Measurements from ENCODE around the gene ANKRD13A. TPM values are rescaled to one million over a fixed set of nuclear protein-coding genes. Genes with fewer than 3 reads are reported as not detected.
A peak's percentile ranks its signal among the peaks of the same experiment; 100 is the strongest.

The ANKRD13A gene
- total and polyA plus RNA-seq, 2 of the 13 experiments (the other 11 are each of a cell fraction or from before 2014, with no cell fraction given): 34.1 to 41.6 TPM

DNA sequence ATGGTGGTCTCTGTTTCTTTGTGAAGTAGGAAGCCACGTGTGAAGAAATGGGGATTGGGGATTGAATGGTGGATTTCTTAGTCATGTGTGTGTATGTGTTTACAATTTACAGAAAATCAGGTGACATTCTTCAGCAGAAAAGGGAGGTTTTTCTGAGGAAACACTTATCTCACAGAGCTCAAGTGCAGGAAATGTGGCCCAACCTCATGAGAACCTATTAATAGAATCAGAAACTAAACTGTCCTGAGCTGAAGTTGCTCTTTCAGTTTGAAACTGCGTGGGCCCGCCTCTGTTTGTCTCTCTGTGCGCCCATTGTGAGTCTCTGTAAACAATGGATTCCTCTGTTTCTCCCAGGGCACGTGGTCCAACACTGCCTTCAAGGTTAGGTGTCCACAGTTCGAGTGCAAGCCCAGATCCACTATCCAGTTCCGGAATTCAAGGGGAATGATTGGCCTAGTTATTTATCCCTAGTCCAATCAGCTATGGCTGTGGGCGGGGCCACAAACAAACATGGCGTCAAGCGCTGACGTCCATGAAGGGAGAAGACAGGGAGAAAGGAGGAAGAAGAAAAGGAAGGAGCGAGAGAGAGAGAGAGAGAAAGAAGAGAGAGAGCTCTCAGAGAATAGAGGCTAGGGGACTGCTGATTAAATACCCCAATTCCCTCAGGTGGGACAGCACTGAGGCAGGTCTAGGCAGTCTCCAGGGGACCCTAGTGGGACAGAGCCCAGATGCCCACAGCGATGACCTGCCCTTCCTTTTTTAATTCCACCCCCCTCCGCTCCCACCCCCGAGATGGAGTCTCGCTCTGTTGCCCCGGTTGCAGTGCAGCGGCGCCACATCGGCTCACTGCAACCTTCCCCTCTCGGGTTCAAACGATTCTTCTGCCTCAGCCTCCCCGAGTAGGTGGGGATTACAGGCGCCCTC is 80.5 kb downstream of the ANKRD13A start (continued):
- TF ChIP-seq, protein P1, sequence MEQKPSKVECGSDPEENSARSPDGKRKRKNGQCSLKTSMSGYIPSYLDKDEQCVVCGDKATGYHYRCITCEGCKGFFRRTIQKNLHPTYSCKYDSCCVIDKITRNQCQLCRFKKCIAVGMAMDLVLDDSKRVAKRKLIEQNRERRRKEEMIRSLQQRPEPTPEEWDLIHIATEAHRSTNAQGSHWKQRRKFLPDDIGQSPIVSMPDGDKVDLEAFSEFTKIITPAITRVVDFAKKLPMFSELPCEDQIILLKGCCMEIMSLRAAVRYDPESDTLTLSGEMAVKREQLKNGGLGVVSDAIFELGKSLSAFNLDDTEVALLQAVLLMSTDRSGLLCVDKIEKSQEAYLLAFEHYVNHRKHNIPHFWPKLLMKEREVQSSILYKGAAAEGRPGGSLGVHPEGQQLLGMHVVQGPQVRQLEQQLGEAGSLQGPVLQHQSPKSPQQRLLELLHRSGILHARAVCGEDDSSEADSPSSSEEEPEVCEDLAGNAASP (CRISPR knock-in tag; IDR thresholded peaks at IDR 0.05; ENCODE audit: borderline replicate concordance): 0 out of 2 replicates have a peak, but pooled peaks have one; percentile 36
- peak; percentile 15; the same call in 1 of the 2 replicates for TF ChIP-seq RXRA (CRISPR knock-in tag; IDR thresholded peaks at IDR 0.05)
- no peak for TF ChIP-seq CENPX (CRISPR knock-in tag; IDR thresholded peaks at IDR 0.05)
- peak; percentile 49; the same call in 1 of the 2 replicates for TF ChIP-seq MIER3 (CRISPR knock-in tag; IDR thresholded peaks at IDR 0.05; ENCODE audit: borderline replicate concordance)
- TF ChIP-seq SAFB2 (CRISPR knock-in tag; IDR thresholded peaks at IDR 0.05; ENCODE audit: borderline replicate concordance, low read depth): no peak
- TF ChIP-seq, protein P2, sequence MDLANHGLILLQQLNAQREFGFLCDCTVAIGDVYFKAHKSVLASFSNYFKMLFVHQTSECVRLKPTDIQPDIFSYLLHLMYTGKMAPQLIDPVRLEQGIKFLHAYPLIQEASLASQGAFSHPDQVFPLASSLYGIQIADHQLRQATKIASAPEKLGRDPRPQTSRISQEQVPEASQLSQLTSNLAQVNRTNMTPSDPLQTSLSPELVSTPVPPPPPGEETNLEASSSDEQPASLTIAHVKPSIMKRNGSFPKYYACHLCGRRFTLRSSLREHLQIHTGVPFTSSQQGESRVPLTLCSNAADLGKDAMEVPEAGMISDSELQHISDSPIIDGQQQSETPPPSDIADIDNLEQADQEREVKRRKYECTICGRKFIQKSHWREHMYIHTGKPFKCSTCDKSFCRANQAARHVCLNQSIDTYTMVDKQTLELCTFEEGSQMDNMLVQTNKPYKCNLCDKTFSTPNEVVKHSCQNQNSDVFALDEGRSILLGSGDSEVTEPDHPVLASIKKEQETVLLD (CRISPR knock-in tag; IDR thresholded peaks at IDR 0.05; ENCODE audit: low read depth): no peak
- no peak for TF ChIP-seq ZNF383 (CRISPR knock-in tag; IDR thresholded peaks at IDR 0.05; ENCODE audit: borderline replicate concordance)
- TF ChIP-seq, protein P3, sequence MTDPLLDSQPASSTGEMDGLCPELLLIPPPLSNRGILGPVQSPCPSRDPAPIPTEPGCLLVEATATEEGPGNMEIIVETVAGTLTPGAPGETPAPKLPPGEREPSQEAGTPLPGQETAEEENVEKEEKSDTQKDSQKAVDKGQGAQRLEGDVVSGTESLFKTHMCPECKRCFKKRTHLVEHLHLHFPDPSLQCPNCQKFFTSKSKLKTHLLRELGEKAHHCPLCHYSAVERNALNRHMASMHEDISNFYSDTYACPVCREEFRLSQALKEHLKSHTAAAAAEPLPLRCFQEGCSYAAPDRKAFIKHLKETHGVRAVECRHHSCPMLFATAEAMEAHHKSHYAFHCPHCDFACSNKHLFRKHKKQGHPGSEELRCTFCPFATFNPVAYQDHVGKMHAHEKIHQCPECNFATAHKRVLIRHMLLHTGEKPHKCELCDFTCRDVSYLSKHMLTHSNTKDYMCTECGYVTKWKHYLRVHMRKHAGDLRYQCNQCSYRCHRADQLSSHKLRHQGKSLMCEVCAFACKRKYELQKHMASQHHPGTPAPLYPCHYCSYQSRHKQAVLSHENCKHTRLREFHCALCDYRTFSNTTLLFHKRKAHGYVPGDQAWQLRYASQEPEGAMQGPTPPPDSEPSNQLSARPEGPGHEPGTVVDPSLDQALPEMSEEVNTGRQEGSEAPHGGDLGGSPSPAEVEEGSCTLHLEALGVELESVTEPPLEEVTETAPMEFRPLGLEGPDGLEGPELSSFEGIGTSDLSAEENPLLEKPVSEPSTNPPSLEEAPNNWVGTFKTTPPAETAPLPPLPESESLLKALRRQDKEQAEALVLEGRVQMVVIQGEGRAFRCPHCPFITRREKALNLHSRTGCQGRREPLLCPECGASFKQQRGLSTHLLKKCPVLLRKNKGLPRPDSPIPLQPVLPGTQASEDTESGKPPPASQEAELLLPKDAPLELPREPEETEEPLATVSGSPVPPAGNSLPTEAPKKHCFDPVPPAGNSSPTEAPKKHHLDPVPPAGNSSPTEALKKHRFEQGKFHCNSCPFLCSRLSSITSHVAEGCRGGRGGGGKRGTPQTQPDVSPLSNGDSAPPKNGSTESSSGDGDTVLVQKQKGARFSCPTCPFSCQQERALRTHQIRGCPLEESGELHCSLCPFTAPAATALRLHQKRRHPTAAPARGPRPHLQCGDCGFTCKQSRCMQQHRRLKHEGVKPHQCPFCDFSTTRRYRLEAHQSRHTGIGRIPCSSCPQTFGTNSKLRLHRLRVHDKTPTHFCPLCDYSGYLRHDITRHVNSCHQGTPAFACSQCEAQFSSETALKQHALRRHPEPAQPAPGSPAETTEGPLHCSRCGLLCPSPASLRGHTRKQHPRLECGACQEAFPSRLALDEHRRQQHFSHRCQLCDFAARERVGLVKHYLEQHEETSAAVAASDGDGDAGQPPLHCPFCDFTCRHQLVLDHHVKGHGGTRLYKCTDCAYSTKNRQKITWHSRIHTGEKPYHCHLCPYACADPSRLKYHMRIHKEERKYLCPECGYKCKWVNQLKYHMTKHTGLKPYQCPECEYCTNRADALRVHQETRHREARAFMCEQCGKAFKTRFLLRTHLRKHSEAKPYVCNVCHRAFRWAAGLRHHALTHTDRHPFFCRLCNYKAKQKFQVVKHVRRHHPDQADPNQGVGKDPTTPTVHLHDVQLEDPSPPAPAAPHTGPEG (CRISPR knock-in tag; IDR thresholded peaks at IDR 0.05): peak; percentile 31; the same call in 1 of the 2 replicates
- TF ChIP-seq SATB2 (CRISPR knock-in tag; IDR thresholded peaks at IDR 0.05): peak; percentile 57; the same call in 1 of the 2 replicates
- TF ChIP-seq, protein P4, sequence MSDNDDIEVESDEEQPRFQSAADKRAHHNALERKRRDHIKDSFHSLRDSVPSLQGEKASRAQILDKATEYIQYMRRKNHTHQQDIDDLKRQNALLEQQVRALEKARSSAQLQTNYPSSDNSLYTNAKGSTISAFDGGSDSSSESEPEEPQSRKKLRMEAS (IDR thresholded peaks at IDR 0.05): peak; percentile 99
- TF ChIP-seq RFX1 (IDR thresholded peaks at IDR 0.05): no peak
- no peak for TF ChIP-seq KDM3A (CRISPR knock-in tag; IDR thresholded peaks at IDR 0.05; ENCODE audit: low read depth)
- no peak for TF ChIP-seq ZNF546 (CRISPR knock-in tag; conservative IDR thresholded peaks at IDR 0.05)
- TF ChIP-seq ATF1 (CRISPR knock-in tag; IDR thresholded peaks at IDR 0.05): peak; percentile 54; the same call in 1 of the 2 replicates
- no peak for TF ChIP-seq FOXP1 (IDR thresholded peaks at IDR 0.05)
- TF ChIP-seq FOXP1 (CRISPR knock-in tag; IDR thresholded peaks at IDR 0.05): peak; percentile 70
- no peak for TF ChIP-seq ZNF10 (CRISPR knock-in tag; IDR thresholded peaks at IDR 0.05; ENCODE audit: borderline replicate concordance, low read depth)
- peak; percentile 21; the same call in 1 of the 2 replicates for TF ChIP-seq BRD4 (CRISPR knock-in tag; IDR thresholded peaks at IDR 0.05)
- peak; percentile 89 for TF ChIP-seq POGZ (CRISPR knock-in tag; IDR thresholded peaks at IDR 0.05)
- no peak for TF ChIP-seq ZNF484 (CRISPR knock-in tag; IDR thresholded peaks at IDR 0.05; ENCODE audit: borderline replicate concordance, low read depth)
- no peak for TF ChIP-seq ZNF333 (CRISPR knock-in tag; IDR thresholded peaks at IDR 0.05; ENCODE audit: borderline replicate concordance)
- TF ChIP-seq ZNF780A (CRISPR knock-in tag; IDR thresholded peaks at IDR 0.05): no peak

Measured in HepG2 (cell line).